K562 (cell line): ENCODE data around the gene PCCA.

Experiments used
- DDX20 ChIP-seq: fragments of 450-650 bp; IDR thresholded peaks from 2 replicates; pipeline ENCODE4 v1.6.1; 2016; ENCODE audit warnings: missing genetic modification characterization, low read depth, mild to moderate bottlenecking, missing compliant biosample characterization, moderate library complexity
- GTF2F1 ChIP-seq: IDR thresholded peaks from 2 replicates; pipeline ENCODE4 v1.6.1; 2011; ENCODE audit warnings: low read depth, low read length, improper control_type of control experiment
- ZNF253 ChIP-seq: fragments of 250-450 bp; sonication (Bioruptor Pico); conservative IDR thresholded peaks from 2 replicates; pipeline ENCODE4 v1.6.1; 2021; ENCODE audit warnings: mild to moderate bottlenecking
- TF ChIP-seq, protein P1 (sequence below), 3 experiments: IDR thresholded peaks in 2 of 3; conservative IDR thresholded peaks in 1 of 3; 2 replicates each; pipeline ENCODE4 v1.5.1; 2011 to 2012; ENCODE audit warnings: low read length in 3 of 3, mild to moderate bottlenecking in 3 of 3, control low read depth in 2 of 3, improper control_type of control experiment in 1 of 3, inconsistent platforms in 1 of 3, low read depth in 1 of 3, mixed read lengths in 1 of 3, moderate library complexity in 1 of 3; ENCODE audit not compliant: insufficient read depth in 2 of 3
- TF ChIP-seq, protein P2 (sequence below): fragments of 150-350 bp; conservative IDR thresholded peaks from 2 replicates; pipeline ENCODE4 v1.6.1; 2014; ENCODE audit warnings: low read length
- TF ChIP-seq, protein P3 (sequence below): sonication (generic); formaldehyde crosslinking; IDR thresholded peaks from 2 replicates; pipeline ENCODE4 v1.9.0; 2022; ENCODE audit warnings: mild to moderate bottlenecking, missing genetic modification reagents

DNA sequence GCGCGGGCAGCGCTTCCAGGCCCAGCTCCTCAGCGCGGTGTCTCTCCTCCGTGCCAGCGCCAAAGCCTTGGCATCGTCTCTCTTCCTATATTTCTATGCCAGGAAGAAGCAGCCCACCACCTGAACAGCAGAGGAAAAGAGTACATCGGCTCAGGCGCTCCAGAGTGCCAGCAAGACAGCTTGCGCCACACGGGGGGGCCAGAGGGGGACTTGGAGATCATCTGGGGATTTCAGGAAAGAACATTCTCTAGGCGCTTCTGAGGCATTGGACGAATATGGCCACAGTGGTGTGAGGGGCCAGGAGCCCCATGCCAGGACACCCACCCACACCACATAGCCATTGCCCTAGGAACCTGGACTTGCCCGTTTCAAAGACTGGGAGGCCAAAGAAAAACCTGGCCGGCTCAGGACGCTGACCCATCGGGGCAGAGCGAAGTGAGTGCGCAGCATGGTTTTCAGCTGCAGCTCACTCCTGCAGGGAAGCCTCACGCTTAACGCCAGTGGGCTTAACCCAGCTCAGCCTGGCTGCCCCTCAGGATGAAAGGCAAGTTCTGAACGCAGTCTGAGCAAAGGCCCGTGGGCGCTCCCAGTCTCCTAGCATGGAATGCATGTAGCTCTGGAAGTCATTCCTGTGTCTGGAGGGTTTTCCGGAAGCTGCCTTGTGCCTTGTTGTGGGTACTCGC lies 437.6 kb downstream of the PCCA start:
- TF ChIP-seq, protein P1, sequence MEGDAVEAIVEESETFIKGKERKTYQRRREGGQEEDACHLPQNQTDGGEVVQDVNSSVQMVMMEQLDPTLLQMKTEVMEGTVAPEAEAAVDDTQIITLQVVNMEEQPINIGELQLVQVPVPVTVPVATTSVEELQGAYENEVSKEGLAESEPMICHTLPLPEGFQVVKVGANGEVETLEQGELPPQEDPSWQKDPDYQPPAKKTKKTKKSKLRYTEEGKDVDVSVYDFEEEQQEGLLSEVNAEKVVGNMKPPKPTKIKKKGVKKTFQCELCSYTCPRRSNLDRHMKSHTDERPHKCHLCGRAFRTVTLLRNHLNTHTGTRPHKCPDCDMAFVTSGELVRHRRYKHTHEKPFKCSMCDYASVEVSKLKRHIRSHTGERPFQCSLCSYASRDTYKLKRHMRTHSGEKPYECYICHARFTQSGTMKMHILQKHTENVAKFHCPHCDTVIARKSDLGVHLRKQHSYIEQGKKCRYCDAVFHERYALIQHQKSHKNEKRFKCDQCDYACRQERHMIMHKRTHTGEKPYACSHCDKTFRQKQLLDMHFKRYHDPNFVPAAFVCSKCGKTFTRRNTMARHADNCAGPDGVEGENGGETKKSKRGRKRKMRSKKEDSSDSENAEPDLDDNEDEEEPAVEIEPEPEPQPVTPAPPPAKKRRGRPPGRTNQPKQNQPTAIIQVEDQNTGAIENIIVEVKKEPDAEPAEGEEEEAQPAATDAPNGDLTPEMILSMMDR (IDR thresholded peaks at IDR 0.05 in 2 of 3, conservative IDR thresholded peaks at IDR 0.05 in 1 of 3; ENCODE audit: insufficient read depth in 2 of 3, low read depth in 1 of 3, low read length in 3 of 3) = no peak
- TF ChIP-seq GTF2F1 (no peak), ZNF253 (CRISPR knock-in tag) (no peak), DDX20 (tag) (no peak)
- TF ChIP-seq, protein P2, sequence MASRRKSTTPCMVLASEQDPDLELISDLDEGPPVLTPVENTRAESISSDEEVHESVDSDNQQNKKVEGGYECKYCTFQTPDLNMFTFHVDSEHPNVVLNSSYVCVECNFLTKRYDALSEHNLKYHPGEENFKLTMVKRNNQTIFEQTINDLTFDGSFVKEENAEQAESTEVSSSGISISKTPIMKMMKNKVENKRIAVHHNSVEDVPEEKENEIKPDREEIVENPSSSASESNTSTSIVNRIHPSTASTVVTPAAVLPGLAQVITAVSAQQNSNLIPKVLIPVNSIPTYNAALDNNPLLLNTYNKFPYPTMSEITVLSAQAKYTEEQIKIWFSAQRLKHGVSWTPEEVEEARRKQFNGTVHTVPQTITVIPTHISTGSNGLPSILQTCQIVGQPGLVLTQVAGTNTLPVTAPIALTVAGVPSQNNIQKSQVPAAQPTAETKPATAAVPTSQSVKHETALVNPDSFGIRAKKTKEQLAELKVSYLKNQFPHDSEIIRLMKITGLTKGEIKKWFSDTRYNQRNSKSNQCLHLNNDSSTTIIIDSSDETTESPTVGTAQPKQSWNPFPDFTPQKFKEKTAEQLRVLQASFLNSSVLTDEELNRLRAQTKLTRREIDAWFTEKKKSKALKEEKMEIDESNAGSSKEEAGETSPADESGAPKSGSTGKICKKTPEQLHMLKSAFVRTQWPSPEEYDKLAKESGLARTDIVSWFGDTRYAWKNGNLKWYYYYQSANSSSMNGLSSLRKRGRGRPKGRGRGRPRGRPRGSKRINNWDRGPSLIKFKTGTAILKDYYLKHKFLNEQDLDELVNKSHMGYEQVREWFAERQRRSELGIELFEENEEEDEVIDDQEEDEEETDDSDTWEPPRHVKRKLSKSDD = no peak
- TF ChIP-seq, protein P3, sequence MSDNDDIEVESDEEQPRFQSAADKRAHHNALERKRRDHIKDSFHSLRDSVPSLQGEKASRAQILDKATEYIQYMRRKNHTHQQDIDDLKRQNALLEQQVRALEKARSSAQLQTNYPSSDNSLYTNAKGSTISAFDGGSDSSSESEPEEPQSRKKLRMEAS = no peak
